IMR-90 (cell line): Measurements from ENCODE around the gene FAM199X. TPM values are rescaled to one million over a fixed set of nuclear protein-coding genes. Genes with fewer than 3 reads are reported as not detected.

Experiments used
- ATAC-seq: fragments of 200-7000 bp; cut with Tn5 transposase; 2 replicates; pipeline ENCODE4 v1.9.1; 2020; ENCODE audit warnings: low read depth, mild to moderate bottlenecking, moderate library complexity
- BruUV-seq: library from RNA; stranded (reverse); fragments of 400-500 nt; replicated peaks from 2 replicates; lab custom pipeline; 2021; lab: Mats Ljungman, UMichigan
- CTCF ChIA-PET: fragments of 300-600 bp; formaldehyde crosslinking; extraction: SDS; loops from one replicate; lab custom pipeline; 2021; ENCODE audit warnings: antibody characterized with exemption; lab: Yijun Ruan, JAX
- POLR2A ChIA-PET: fragments of 300-600 bp; sonication (Branson Sonifier 250); formaldehyde crosslinking; loops from one replicate; lab custom pipeline; 2022; ENCODE audit warnings: antibody characterized with exemption; ENCODE audit not compliant: unreplicated experiment; lab: Charles Lee
- DNase-seq: peaks from one replicate; pipeline ENCODE4 v3.0.0; 2013
- H2AFZ ChIP-seq: replicated peaks from 2 replicates; pipeline ENCODE3; 2013; ENCODE audit warnings: low read length, mild to moderate bottlenecking; ENCODE audit not compliant: poor library complexity
- H2AK5ac ChIP-seq: 2 replicates; pipeline ENCODE4 v1.6.1; 2013; ENCODE audit warnings: low read depth, low read length, inconsistent platforms
- H2AK9ac ChIP-seq: replicated peaks from 2 replicates; pipeline ENCODE3; 2013; ENCODE audit warnings: mild to moderate bottlenecking, low read depth, low read length, moderate library complexity; ENCODE audit not compliant: poor library complexity
- H2BK120ac ChIP-seq: 2 replicates; pipeline ENCODE4 v1.6.1; 2013; ENCODE audit warnings: low read depth, low read length, inconsistent platforms
- H2BK15ac ChIP-seq: 3 replicates; pipeline ENCODE4 v1.6.1; 2013; ENCODE audit warnings: low read depth, low read length, inconsistent platforms
- H2BK20ac ChIP-seq: 2 replicates; pipeline ENCODE4 v1.6.1; 2013; ENCODE audit warnings: low read depth, mild to moderate bottlenecking, inconsistent platforms, low read length, moderate library complexity
- H2BK5ac ChIP-seq: 2 replicates; pipeline ENCODE4 v1.6.1; 2013; ENCODE audit warnings: mild to moderate bottlenecking, low read depth, low read length, inconsistent platforms; ENCODE audit not compliant: poor library complexity, severe bottlenecking
- H3K14ac ChIP-seq: replicated peaks from 2 replicates; pipeline ENCODE4 v1.6.1; 2013; ENCODE audit warnings: low read depth, low read length, inconsistent platforms
- H3K18ac ChIP-seq: 2 replicates; pipeline ENCODE4 v1.6.1; 2013; ENCODE audit warnings: low read depth, low read length, control low read depth
- H3K23ac ChIP-seq: 2 replicates; pipeline ENCODE4 v1.6.1; 2013; ENCODE audit warnings: low read depth, low read length, inconsistent platforms
- H3K27ac ChIP-seq: 2 replicates; pipeline ENCODE4 v1.5.1; 2013; ENCODE audit warnings: mild to moderate bottlenecking, control low read depth, low read length; ENCODE audit not compliant: insufficient read depth
- H3K27me3 ChIP-seq: 2 replicates; pipeline ENCODE4 v1.6.1; 2013; ENCODE audit warnings: low read length; ENCODE audit not compliant: control insufficient read depth, insufficient read depth
- H3K36me3 ChIP-seq: 2 replicates; pipeline ENCODE4 v1.6.1; 2013; ENCODE audit warnings: low read length, mixed read lengths; ENCODE audit not compliant: control insufficient read depth, insufficient read depth
- H3K4ac ChIP-seq: 2 replicates; pipeline ENCODE4 v1.6.1; 2013; ENCODE audit warnings: low read depth, low read length, inconsistent platforms
- H3K4me1 ChIP-seq: 2 replicates; pipeline ENCODE4 v1.6.1; 2013; ENCODE audit warnings: low read length, mixed read lengths; ENCODE audit not compliant: control insufficient read depth, insufficient read depth
- H3K4me2 ChIP-seq: 2 replicates; pipeline ENCODE4 v1.6.1; 2013; ENCODE audit warnings: low read depth, mild to moderate bottlenecking, control low read depth, low read length, moderate library complexity
- H3K4me3 ChIP-seq: 2 replicates; pipeline ENCODE4 v1.5.1; 2013; ENCODE audit warnings: low read depth, mild to moderate bottlenecking, control low read depth, low read length, moderate library complexity; ENCODE audit not compliant: insufficient read depth
- H3K56ac ChIP-seq: 2 replicates; pipeline ENCODE4 v1.6.1; 2013; ENCODE audit warnings: low read length, inconsistent platforms; ENCODE audit not compliant: insufficient read depth; ENCODE audit errors: extremely low read depth
- H3K79me1 ChIP-seq, 2 experiments: 2 replicates each; pipeline ENCODE4 v1.6.1; 2013; ENCODE audit warnings: low read length in 2 of 2, inconsistent platforms in 1 of 2, low read depth in 1 of 2
- H3K9ac ChIP-seq: 2 replicates; pipeline ENCODE4 v1.6.1; 2013; ENCODE audit warnings: low read depth, low read length, control low read depth
- H3K9me1 ChIP-seq: 2 replicates; pipeline ENCODE4 v1.6.1; 2013; ENCODE audit warnings: low read length, inconsistent platforms; ENCODE audit not compliant: insufficient read depth
- H3K9me3 ChIP-seq: 2 replicates; pipeline ENCODE4 v1.6.1; 2013; ENCODE audit warnings: low read length; ENCODE audit not compliant: control insufficient read depth, insufficient read depth
- H4K20me1 ChIP-seq: 2 replicates; pipeline ENCODE4 v1.6.1; 2013; ENCODE audit warnings: low read length, inconsistent platforms; ENCODE audit not compliant: insufficient read depth
- H4K5ac ChIP-seq: 2 replicates; pipeline ENCODE4 v1.6.1; 2013; ENCODE audit warnings: mild to moderate bottlenecking, low read depth, low read length, control low read depth
- H4K8ac ChIP-seq, 2 experiments: 2 replicates each; pipeline ENCODE4 v1.6.1; 2013; ENCODE audit warnings: low read depth in 2 of 2, low read length in 2 of 2, control low read depth in 1 of 2, inconsistent platforms in 1 of 2
- H4K91ac ChIP-seq: 2 replicates; pipeline ENCODE4 v1.6.1; 2013; ENCODE audit warnings: low read depth, low read length, inconsistent platforms; ENCODE audit not compliant: insufficient read depth
- BHLHE40 ChIP-seq: fragments of 150-350 bp; IDR thresholded peaks from 2 replicates; pipeline ENCODE4 v1.6.1; 2016; ENCODE audit warnings: mild to moderate bottlenecking, low read depth, low read length
- MAFK ChIP-seq: IDR thresholded peaks from 2 replicates; pipeline ENCODE4 v1.6.1; 2012; ENCODE audit warnings: low read depth, low read length, improper control_type of control experiment
- WGBS, 2 experiments: methylation state at CpG; one replicate each; pipeline versions ENCODE4 v1.1.5 to v1.1.7; 2013; ENCODE audit warnings: missing lambda C conversion rate in 2 of 2; ENCODE audit not compliant: insufficient read length in 1 of 2; ENCODE audit errors: extremely low coverage in 2 of 2; 5-methylcytosine and 5-hydroxymethylcytosine counted together
- dilution Hi-C: fragments of 300-500 bp; cut with HindIII; formaldehyde crosslinking; loops from one replicate; pipeline ENCODE4 v1.14.3; 2018; ENCODE audit warnings: low sequenced_read_pairs; ENCODE audit not compliant: unreplicated experiment
- in situ Hi-C: fragments of 300-500 bp; cut with MboI; formaldehyde crosslinking; loops from 3 replicates; pipeline ENCODE4 v1.14.3; 2019; ENCODE audit warnings: low sequenced_read_pairs, inconsistent platforms, mixed read lengths
- intact Hi-C: fragments of 100-400 bp; cut with micrococcal nuclease; formaldehyde crosslinking; loops from 2 replicates; pipeline ENCODE4 v1.10.0; 2022
- polyA plus RNA-seq, 3 experiments: library from polyadenylated mRNA; depleted of rRNA; stranded (reverse); fragments of >200 nt; gene quantifications; 2 replicates each; pipeline ENCODE4 v1.2.3, GENCODE V29; 2012; ENCODE audit warnings: low replicate concordance in 1 of 3
- total RNA-seq: library from RNA; depleted of rRNA; stranded (reverse); fragments of >200 nt; gene quantifications from 2 replicates; pipeline ENCODE4 v1.2.3, GENCODE V29; 2012

The FAM199X gene
- total and polyA plus RNA-seq, 2 of the 4 experiments (the other 2 are of a cell fraction) = 4.0 to 13.8 TPM

GRCh38 chrX:104205548-104205947, 39.3 kb downstream of the FAM199X start:
- Histone ChIP-seq H3K4ac (no peak overlapping the region), H3K23ac (no peak overlapping the region), H4K20me1 (no peaks in the 10 kb centered on the region), H3K9me1 (no peaks in the 10 kb centered on the region), H2BK5ac (no peak overlapping the region), H4K8ac (no peak overlapping the region), H4K91ac (no peak overlapping the region), H2BK15ac (no peak overlapping the region), H3K18ac (no peak overlapping the region), H3K36me3 (peaks cover 3% of the 10 kb centered on the region; the same call in 1 of the 2 replicates), H3K9ac (no peak overlapping the region), H2AFZ (no peak overlapping the region), H2AK5ac (no peak overlapping the region), H3K27ac (no peak overlapping the region), H3K56ac (no peak overlapping the region), H2BK20ac (no peak overlapping the region), H3K27me3 (peaks cover 4% of the 10 kb centered on the region; the same call in 1 of the 2 replicates), H4K5ac (no peak overlapping the region), H2BK120ac (no peak overlapping the region), H3K79me1 (no peaks in the 10 kb centered on the region), H2AK9ac (no peak overlapping the region), H3K9me3 (no peaks in the 10 kb centered on the region), H3K4me1 (no peaks in the 10 kb centered on the region), H3K4me2 (no peak overlapping the region), H3K4me3 (no peak overlapping the region), H3K14ac (no peak overlapping the region)
- no TSS peak for BruUV-seq
- TF ChIP-seq MAFK (peak; percentile 78), BHLHE40 (no peak)
- WGBS, 2 experiments = no CpG with 5 or more reads among the region's 5 CpGs
- CTCF ChIA-PET = interaction anchor here (1.2 kb wide), 1 partner anchor 10 kb away, joined by 4 read pairs; no protein-coding TSS in a partner anchor
- intact Hi-C loops (no loop called here), dilution Hi-C loops (no loop called here), in situ Hi-C loops (no loop called here)
- DNase-seq (no peak), ATAC-seq (no peak)
- POLR2A ChIA-PET = no interaction called here
